Measurements from ENCODE around the gene TMEM18.
A peak's percentile ranks its signal among the peaks of the same experiment; 100 is the strongest.
"Not testable (repeated sequence)": the region's sequence is repeated elsewhere in the genome, so short reads cannot be mapped to it uniquely, and the experiment has no call there.

Gene TMEM18

DNA sequence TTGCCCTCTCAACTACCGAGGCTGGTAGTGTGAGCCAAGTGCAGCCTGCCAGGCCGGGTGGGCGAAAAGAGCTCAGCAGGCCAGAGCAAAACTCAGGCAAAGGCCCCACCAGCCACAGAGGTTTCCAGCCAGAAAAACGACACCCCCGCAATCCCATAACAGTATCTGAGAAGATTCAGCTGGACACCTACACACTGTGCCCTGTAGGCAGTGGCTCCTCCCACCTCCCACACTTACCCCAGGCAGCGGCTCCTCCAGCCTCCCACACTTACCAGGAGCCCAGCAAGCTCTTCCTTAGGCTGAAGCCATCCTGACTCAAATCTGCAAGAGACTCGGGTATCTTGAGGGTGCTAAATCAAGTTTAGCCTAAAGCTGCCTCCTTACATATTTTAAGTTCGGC lies 15.6 kb upstream of the TMEM18 start:
- DNase-seq: no peak

DNA sequence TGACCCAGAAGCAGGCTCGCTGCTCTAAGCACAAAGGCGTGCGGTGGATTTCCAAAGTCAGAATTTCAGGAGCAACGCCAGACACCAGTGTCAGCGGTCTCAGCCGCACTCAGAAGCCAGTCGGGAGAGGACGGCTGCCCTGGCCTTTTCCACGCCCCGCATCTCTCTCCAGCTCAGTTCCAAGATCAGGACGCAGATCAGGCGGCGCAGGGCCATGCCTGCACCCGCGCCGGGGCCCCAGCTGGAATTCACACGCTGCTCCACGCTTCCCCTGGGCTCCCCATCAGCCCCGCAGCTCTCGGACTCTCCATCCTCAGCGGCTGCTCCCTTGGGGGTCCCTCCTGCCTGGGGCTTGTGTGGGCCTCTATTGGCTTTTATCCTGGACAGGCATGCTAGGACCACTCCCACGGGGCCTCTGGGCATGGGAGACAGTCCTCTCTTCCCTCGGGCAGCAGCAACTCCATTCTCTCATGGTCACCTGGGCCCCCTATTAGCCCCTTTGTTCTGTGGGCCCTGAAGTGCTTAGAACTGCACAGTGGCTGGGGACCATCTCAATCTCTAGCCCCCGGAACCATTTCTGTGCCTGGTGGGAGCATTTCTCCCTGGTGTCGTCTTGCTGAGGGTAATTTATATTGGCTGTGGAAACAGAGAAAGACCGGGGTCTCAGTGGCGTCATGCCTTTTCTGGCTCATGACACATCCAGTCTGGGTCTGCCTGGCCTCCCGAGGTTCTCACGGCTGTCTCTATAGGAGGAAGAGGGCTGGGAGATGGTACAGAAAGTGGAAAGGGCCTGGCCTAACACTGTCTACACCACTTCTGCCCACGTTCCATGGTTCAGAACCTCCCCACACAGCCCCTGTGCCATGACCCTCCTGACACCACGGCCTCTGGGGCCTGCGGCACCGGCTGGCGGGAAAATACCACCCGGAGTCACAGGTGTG lies 14.9 kb upstream of the TMEM18 start:
- no peak for DNase-seq

DNA sequence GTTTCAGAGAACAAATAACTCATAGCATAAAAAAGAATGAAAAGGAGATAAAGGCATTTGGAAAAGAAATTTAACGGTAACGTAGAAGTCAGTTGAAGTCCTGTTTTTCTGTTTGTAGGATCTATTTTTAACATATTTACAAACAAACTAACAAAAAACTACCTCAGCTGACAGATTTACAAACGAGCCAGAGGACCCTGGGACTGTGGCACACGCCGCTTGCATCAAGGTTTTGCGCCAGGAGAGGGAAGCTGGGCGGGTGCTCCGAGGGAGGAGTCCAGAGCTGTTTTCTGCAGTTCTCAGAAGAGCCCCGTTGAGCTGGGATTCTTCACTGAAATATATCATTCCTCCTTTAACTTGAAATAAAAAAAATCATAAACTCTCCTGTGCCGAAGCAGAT lies 13.6 kb upstream of the TMEM18 start:
- DNase-seq: no peak

DNA sequence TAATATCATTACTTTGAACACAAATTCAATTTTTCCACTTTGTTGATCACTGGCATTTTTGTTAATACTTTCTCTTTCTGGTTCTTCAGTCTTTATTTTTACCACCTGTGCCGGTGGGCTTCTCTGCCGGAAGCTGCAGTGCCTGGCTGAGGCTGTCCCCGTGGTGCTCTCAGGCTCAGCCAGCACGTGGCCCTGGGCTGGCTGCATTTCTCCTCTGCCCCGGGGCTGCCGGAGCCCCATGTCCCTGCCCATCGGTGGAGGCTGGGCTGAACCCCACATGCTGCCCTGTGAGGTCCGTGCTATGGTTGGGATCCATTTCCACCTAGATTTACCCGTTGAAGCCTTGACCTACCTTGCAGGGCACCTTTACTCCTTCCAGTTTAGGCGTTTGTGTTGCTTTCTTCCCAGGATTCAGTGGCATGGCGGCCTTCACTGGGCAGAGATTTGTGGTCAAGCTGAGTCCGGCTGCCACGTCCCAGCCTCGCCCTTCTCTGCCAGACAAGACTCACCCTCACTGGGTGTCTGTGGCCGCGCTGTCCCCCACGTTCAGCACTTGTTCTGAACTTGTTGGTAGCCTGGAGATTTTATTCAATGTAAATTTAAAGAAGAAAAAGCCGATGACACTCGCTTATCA lies 12.8 kb upstream of the TMEM18 start:
- no peak for DNase-seq

DNA sequence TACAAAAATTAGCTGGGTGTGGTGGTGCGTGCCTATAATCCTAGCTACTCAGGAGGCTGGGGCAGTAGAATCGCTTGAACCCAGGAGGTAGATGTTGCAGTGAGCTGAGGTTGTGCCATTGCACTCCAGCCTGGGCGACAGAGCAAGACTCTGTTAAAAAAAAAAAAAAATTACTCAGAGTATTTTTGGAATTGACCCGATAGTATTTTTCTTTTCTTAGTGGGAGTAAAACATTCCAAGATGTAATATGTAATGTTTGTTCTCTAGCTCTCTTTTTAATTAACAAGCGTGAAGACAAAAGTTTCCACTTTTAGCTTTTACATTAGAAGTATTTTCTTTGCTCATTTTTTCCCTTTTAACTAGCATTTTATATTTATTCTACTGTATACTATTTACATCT lies 12.0 kb upstream of the TMEM18 start:
- no peak for DNase-seq

DNA sequence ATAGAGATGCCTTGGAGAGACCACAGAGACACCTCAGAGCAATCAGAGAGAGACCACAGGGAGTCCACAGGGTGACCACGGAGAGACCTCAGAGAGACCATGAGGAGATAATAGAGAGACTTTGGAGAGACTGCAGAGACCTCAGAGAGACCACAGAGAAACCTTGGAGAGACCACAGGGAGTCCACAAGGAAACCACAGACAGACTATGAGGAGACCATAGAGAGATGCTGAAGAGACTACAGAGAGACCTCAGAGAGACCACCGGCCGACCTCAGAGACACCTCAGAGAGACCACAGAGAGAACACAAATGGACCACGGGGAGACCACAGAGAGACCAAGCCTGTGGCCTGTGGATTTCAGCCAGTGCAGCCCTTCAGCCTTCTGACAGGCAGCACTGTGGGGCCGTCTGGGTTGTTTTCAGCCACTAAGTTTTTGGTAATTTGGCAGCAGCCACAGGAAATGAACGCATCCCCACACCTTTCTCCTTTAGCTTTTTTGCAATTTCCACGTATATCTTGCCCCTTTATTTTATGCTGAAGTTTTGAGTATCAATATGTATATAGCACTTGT lies 11.4 kb upstream of the TMEM18 start:
- DNase-seq: no peak

DNA sequence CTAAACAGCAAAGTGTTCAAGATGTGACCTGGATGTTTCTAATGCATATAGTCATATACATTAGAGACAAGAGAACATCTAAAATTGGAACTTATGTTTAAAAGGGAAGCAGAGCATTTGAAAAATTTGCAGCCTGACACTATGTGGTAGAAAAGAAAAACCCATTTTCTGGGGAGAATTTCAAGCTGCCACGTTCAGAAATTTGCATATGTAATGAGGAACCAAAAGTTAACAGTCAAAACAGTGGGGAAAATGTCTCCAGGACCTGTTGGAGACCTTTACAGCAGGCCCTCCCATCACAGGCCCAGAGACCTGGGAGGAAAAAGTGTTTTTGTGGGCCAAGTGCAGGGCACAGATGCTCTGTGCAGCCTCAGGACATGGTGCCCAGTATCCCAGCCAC lies 8.2 kb upstream of the TMEM18 start:
- DNase-seq: no peak

DNA sequence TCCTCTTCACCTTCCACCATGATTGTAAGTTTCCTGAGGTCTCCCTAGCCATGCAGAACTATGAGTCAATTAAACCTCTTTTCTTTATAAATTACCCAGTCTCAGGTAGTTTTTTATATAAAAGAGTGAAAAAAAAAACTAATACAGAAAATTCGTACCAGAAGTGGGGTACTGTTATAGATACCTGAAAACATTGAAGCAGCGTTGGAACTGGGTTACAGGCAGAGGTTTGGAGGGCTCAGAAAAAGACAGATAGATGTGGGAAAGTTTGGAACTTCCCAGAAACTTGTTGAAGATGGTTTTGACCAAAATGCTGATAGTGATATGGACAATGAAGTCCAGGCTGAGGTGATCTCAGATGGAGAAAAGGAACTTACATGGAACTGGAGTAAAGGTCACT lies 7.7 kb upstream of the TMEM18 start:
- not testable (repeated sequence) for DNase-seq

DNA sequence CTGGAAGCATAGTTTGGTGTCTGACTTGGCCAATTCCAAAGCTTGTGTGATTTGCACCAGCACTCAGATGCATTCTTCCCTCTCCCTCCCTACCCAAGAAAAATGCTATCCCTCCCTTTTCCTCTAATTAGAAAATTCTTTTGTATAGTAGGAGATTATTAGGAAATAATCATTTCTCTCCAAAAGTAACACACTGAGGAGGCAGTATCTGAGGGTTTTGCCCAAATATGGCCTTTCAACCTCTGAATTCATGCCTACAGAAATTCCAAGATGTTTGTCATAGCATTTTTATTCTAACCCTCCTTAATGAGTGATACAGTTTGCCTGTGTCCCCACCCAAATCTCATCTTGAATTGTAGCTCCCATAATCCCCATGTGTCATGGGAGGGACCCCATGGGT lies 5.0 kb upstream of the TMEM18 start:
- DNase-seq: no peak

DNA sequence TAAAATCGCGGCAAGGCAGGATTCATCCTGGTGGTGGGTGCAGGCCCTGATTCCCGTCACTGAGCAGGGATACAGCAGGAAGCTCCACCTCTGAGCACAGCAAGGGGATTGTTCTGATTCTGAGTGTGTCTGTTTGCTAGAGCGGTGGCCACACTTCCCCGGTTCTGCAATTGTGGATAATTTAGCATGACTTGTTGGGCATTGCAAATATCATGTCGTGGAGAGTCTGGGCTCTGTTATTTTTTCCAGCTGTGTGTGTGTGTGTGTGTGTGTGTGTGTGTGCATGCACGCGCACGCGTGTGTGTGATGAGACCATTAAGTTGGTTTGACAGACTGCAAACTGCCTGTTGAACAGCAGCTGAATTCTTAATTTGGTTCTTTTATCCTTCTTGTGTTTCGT lies 4.1 kb upstream of the TMEM18 start:
- no peak for DNase-seq

DNA sequence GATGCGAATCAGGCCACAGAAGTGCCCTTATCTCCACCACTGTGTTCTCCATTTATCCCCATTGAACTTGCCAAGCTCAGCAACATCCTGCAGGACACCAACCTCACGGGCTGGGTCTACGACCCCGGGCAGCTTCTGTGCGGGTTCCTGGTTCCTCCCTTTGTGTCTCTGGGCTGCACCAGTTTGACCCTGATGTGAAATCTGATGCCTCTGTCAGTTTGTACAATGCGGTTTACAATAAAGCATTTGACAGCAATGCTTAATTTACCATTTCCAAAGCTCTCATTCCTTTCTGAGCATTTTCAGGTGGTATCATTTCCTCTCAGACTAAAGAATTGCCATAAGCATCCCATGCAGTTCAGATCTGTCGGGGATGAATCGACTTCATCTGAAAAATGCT lies 3.3 kb upstream of the TMEM18 start:
- DNase-seq: no peak

DNA sequence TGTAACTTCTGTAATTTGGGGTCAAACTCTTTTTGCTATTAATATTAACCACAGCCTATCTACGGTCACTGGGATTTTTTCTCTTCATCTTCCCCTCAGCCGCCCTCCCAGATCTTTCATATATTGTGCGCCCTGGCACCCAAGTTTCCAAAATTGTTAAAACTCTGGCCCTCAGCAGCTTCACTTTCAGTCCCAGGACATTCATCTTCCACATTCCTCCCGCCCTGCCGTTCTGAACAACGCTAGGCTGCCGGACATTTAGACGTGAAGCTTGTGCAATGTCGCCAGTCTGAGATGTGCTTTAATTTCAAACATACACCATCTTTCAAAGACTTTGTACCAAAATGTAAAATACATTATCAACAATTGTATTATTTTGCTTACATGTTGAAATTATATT lies 1.8 kb upstream of the TMEM18 start:
- no peak for DNase-seq

DNA sequence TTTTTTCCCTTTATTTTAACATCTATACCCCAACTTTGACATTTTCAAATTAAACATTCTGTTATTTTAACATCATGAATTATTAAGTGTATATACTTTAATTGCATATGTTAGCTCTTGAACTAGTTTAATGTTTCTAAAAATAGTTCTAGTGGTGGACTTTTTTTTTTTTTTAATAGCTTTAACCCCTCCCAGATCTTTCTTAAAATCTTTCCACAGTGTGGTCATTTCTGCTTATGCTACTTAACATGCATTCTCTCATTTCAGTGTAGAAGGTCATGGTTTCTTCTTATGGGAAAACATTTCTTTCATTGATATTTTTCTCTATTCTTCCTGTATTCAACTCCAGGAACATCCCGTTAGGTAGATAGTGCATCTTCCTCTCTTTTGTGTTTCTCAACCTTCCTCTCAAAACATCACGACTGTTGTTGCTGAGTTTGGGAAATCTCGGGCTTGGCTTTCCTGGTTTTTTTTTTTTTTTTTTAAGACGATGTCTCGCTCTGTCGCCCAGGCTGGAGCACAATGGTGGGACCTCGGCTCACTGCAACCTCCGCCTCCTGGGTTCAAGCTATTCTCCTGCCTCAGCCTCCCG lies 849 bp upstream of the TMEM18 start:
- DNase-seq: no peak

DNA sequence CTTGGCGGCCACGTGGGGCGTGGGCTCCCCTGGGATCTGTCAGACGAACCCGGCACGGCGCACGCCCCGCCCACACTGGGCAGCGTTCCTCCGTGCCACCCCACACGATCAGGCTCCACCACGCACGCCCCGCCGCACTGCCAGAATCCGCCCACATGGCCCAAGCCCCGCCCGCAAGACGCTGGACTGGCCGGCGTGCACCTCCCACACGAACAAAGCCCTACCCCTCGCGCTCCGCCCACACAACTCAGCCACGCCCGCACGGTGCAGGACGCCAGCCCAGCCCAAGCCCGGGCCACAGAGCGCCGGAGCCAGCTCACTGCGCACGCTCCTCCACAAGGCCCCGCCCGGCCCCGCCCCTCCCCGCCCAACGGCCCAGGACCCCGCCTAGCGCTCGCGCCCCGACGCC lies 555 bp downstream of the TMEM18 start:
- DNase-seq: peak; percentile 94

DNA sequence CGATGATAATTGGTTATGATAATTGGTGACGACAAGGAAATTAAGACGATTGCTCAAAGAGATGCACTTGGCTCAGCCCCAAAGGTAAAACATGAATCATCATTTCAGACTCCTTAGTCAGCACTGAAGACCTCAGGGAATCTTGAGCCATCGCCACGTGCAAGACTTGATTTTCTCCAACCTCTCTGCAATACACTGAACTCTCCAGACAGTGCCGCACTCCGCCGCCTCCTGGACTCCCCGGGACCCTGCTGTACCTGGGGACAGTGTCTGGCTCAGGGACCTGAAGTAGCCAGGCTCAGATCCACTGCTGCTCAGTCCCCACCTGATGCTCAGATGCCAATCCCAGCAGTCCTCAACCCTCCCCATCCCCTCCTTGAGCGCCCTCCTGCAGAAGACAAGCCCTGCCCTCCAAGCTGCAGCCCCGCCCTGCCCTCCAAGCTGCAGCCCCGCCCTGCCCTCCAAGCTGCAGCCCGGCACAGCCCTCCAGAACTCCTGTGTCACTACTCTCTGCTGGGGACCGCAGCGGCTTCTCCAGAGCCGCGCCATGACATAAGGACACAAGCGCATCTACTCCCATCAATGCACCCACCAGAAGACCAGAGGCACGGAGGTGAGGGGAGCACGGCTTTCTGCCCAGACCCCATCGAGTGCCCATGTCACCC lies 1.1 kb downstream of the TMEM18 start:
- DNase-seq: no peak

DNA sequence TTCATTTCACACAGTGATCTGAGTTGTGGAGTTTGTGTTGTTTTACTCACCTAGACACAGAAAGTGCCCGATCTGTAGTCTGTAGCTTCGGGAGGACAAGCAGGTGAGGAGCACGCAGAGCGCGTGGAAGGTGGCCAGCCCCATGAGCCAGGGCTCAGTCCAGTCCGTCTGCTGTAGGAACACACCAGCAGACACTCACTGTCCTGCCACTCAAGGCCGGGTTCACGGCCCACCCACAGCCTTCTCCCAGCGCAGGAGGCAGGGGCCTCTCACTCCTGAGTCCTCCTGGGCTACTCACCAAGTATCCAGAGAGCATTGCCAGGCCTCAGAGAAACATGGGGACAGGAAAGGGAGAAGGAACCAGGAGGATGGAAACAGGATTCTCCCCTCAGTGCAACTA lies 1.7 kb downstream of the TMEM18 start:
- DNase-seq: no peak

DNA sequence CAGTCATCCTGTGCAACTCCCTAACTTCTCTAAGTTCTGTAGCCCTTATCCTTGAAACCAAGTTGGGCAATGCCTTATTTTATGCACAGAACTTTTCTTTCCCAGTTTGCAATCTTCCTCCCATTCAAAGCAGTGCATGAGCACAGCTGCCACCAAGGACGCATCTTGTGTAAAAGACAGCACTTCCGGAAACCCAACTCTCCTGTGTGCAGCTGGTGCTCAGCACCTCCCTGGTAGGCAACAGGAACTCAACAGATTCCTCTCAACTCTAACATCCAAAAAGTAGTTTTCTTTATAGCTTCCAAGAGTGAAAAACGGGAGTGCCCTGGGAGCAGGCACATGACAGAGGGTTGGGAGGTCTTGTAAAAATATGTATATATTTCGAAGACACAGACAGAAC lies 2.2 kb downstream of the TMEM18 start:
- DNase-seq: no peak

DNA sequence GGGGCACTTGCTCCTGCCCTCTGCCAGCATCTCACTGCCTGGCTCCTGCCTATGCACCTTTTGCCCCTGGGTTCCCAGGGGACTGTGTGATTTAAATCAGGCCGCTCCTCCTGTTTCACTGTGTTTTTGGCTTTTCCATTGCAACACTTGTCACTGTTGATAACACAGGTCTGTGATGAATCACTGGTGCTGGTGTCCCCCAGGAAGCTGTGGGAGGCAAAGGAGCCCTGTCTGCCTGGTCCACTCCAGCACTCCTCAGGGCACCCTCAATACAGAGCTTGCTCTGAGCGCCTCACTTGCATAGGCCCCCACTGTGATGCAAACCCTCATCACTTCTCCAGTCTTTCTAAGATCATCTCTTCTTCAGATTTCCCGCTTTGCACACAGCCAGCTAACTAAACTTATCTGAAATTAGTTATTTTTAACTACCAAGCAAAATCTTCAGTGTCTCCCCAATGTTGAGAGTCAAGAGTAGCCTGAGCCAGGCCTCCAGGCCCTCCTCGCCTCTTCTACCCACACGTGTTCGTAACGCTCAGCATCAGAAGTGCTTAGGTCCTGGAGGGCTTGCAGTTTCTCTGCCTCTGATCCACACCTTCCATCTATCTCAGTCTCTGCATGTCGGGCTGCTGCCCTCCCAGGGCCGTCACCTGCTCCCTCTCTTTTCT lies 2.8 kb downstream of the TMEM18 start:
- no peak for DNase-seq

DNA sequence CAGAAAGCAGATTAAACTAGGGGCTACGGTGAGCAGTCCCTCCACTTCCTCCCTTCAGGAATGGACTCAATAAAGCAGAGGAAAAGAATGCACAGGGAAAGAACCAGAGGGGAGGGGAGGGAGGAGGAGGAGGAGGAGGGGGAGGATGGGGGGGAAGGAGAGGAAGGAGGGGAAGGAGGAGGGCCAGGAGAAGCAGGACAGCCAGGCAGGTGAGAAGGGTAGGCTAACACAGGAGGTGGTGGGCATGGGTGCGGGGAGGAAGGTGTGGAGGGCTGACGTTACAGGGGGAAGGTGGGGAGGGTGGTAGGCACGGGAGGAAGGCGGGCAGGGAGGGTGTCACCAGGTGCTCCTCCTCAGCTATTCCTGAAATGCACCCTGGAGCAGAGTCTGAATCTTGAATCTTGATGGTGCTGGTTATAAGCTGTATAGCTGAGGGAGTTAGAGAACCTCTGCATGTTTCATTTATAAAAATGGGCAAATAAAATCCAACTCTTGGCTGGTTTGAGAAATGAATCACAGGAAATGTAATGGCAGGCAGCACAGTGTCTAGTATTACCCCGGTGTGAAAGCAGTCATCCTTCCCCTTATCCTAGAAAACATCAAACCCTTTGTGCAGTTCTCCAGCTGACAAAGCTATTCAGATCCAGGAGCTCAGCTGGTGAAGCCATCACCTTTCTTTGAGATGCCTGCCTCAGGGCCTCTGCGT lies 3.4 kb downstream of the TMEM18 start:
- DNase-seq: no peak

DNA sequence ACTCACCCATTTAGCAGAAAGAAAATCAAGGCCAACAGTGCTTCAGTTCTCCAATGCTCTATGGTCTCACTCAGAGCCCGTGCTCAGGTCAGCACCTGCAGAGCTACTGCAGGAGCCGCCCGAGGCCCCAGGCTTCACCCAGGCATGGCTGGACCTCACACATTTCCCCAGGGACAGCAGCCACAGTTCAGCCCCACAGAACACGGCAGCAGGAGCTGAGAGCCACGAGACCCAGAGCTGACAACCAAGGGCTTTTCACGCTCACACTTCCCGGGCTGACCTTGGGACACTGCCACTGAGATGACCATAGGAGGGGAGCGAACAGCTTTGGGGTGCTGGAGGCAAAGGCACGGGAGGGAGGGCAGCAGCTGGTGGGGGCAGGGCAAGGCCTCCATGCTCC lies 4.2 kb downstream of the TMEM18 start:
- no peak for DNase-seq

DNA sequence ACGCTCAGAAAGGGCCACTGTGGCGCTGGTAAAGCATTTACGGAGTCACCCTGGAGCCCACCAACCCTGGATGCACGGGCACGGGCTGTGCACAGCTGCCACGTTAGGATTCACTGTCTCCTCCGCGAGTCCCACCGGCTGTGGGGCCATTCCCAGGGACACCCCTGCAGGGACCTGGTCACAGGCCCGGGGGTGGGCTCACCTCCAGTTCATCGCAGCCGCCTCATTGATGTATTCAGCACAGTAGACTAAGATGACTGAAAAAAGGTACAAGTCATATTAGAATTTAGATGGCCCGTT lies 4.7 kb downstream of the TMEM18 start:
- DNase-seq: no peak
